Astrocyte of the hippocampus (primary cell): Measurements from ENCODE around the gene DHX38.
"Not testable (repeated sequence)": the region's sequence is repeated elsewhere in the genome, so short reads cannot be mapped to it uniquely, and the experiment has no call there.

ENCODE experiments used
- DNase-seq: peaks from one replicate; pipeline ENCODE4 v3.0.0; 2011; ENCODE audit warnings: low read depth, low spot score

Gene DHX38

GRCh38 chr16:72093448-72094265 lies at the start of gene DHX38, which contains the start of gene TXNL4B:
DHX38 (plus strand) TSS chr16:72093847; CDS start chr16:72096158, 2,311 bp downstream.
TXNL4B (minus strand) TSS chr16:72093620; CDS start chr16:72090749, 2,871 bp downstream.
- peak; percentile 99 for DNase-seq

GRCh38 chr16:72044296-72044695 lies 49.4 kb upstream of the DHX38 start:
- DNase-seq = no peak

GRCh38 chr16:72044825-72045359 lies 48.8 kb upstream of the DHX38 start:
- no peak for DNase-seq

GRCh38 chr16:72049110-72049509 lies 44.5 kb upstream of the DHX38 start:
- no peak for DNase-seq

GRCh38 chr16:72050769-72051464 lies 42.7 kb upstream of the DHX38 start:
- peak; percentile 8 for DNase-seq

GRCh38 chr16:72051818-72052217 lies 41.8 kb upstream of the DHX38 start:
- no peak for DNase-seq

- not testable (repeated sequence) for DNase-seq
Measured at GRCh38 chr16:72054254-72054847, 39.3 kb upstream of the DHX38 start, which contains the start of gene HP. HP (plus strand) TSS chr16:72054505; CDS start chr16:72054653, 148 bp downstream.

- DNase-seq = no peak
Measured at GRCh38 chr16:72055911-72056310, 37.7 kb upstream of the DHX38 start.

- DNase-seq = not testable (repeated sequence)
Measured at GRCh38 chr16:72057313-72057712, 36.3 kb upstream of the DHX38 start.

GRCh38 chr16:72059060-72059459 lies 34.6 kb upstream of the DHX38 start:
- DNase-seq = not testable (repeated sequence)

GRCh38 chr16:72060405-72060804 lies 33.2 kb upstream of the DHX38 start:
- no peak for DNase-seq

GRCh38 chr16:72061564-72061963 lies 32.1 kb upstream of the DHX38 start:
- no peak for DNase-seq

- no peak for DNase-seq
Measured at GRCh38 chr16:72064361-72064894, 29.2 kb upstream of the DHX38 start.

GRCh38 chr16:72066747-72067146 lies 26.9 kb upstream of the DHX38 start:
- DNase-seq = peak; percentile 46

- no peak for DNase-seq
Measured at GRCh38 chr16:72068930-72069329, 24.7 kb upstream of the DHX38 start.

GRCh38 chr16:72072514-72073342 lies 20.9 kb upstream of the DHX38 start:
- DNase-seq = peak; percentile 11

GRCh38 chr16:72073560-72074230 lies 20.0 kb upstream of the DHX38 start:
- peak; percentile 53 for DNase-seq

GRCh38 chr16:72075067-72075466 lies 18.6 kb upstream of the DHX38 start:
- not testable (repeated sequence) for DNase-seq

- not testable (repeated sequence) for DNase-seq
Measured at GRCh38 chr16:72076991-72077706, 16.5 kb upstream of the DHX38 start.
